Glomerular endothelial cell (primary cell): ENCODE results near the gene ABHD1. TPM values are rescaled to one million over a fixed set of nuclear protein-coding genes. Genes with fewer than 3 reads are reported as not detected.
"Not testable (repeated sequence)": the region's sequence is repeated elsewhere in the genome, so short reads cannot be mapped to it uniquely, and the experiment has no call there.

Source experiments
- DNase-seq: peaks from one replicate; pipeline ENCODE4 v3.0.0-alpha.2; 2011; ENCODE audit warnings: low read depth, low spot score; ENCODE audit errors: extremely low read depth
- total RNA-seq: library from RNA; depleted of rRNA; stranded (reverse); fragments of >200 nt; gene quantifications from 2 replicates; pipeline ENCODE4 v1.2.3, GENCODE V29; 2015

ABHD1 gene
- total RNA-seq = not detected in 2 replicates

- DNase-seq = no peak
Observed at GRCh38 chr2:27123302-27124150, at the start of gene ABHD1. TSS of gene ABHD1 (plus strand) at chr2:27123815. CDS start at chr2:27123949, 134 bp downstream.

- no peak for DNase-seq
Observed at GRCh38 chr2:27074738-27075565, 48.7 kb upstream of the ABHD1 start.

GRCh38 chr2:27075566-27075871 is 48.1 kb upstream of the ABHD1 start:
- not testable (repeated sequence) for DNase-seq

GRCh38 chr2:27076323-27076722 is 47.3 kb upstream of the ABHD1 start:
- DNase-seq = no peak

GRCh38 chr2:27077231-27077630 is 46.4 kb upstream of the ABHD1 start:
- no peak for DNase-seq

GRCh38 chr2:27078267-27079194 is 45.1 kb upstream of the ABHD1 start, which contains the start of gene EMILIN1:
TSS of gene EMILIN1 (plus strand) at chr2:27078615. CDS start at chr2:27079066, 451 bp downstream.
- DNase-seq = no peak

- DNase-seq = no peak
Observed at GRCh38 chr2:27079233-27080139, 44.1 kb upstream of the ABHD1 start.

- no peak for DNase-seq
Observed at GRCh38 chr2:27080140-27080469, 43.5 kb upstream of the ABHD1 start.

- DNase-seq = no peak
Observed at GRCh38 chr2:27080603-27080936, 43.0 kb upstream of the ABHD1 start.

- no peak for DNase-seq
Observed at GRCh38 chr2:27081984-27082772, 41.4 kb upstream of the ABHD1 start.

- DNase-seq = no peak
Observed at GRCh38 chr2:27082773-27083409, 40.7 kb upstream of the ABHD1 start.

- no peak for DNase-seq
Observed at GRCh38 chr2:27083410-27084296, 40.0 kb upstream of the ABHD1 start.

GRCh38 chr2:27084297-27085061 is 39.1 kb upstream of the ABHD1 start:
- DNase-seq = no peak

GRCh38 chr2:27085062-27085672 is 38.4 kb upstream of the ABHD1 start:
- no peak for DNase-seq

- DNase-seq = no peak
Observed at GRCh38 chr2:27085673-27086089, 37.9 kb upstream of the ABHD1 start.

GRCh38 chr2:27086090-27086723 is 37.4 kb upstream of the ABHD1 start:
- DNase-seq = no peak
